Stimulated activated CD8-positive, alpha-beta memory T cell treated with anti-CD3 and anti-CD28 coated beads, Interleukin-2, amount 100 ng/mL, for 48 hours (primary cell): ENCODE measurements around the gene SIRT7.
A peak's percentile ranks its signal among the peaks of the same experiment; 100 is the strongest.
"Not testable (repeated sequence)": the region's sequence is repeated elsewhere in the genome, so short reads cannot be mapped to it uniquely, and the experiment has no call there.

ENCODE experiments used
- DNase-seq, 2 donors: peaks; one replicate each; pipeline ENCODE4 v3.0.0-alpha.2; 2020; ENCODE audit warnings: low read depth in 2 of 2

The SIRT7 gene

GRCh38 chr17:81920612-81921536 is 2.9 kb upstream of the SIRT7 start:
- DNase-seq = no peak

GRCh38 chr17:81918832-81919545 is 1.0 kb upstream of the SIRT7 start:
- DNase-seq = no peak

- not testable (repeated sequence) for DNase-seq
Observed at GRCh38 chr17:81918333-81918669, 325 bp upstream of the SIRT7 start.

GRCh38 chr17:81916234-81917001 is 1.6 kb downstream of the SIRT7 start:
- DNase-seq = no peak

GRCh38 chr17:81915331-81915730 is 2.6 kb downstream of the SIRT7 start:
- no peak for DNase-seq

GRCh38 chr17:81914103-81914850 is 3.7 kb downstream of the SIRT7 start:
- no peak for DNase-seq

GRCh38 chr17:81913394-81914102 is 4.4 kb downstream of the SIRT7 start:
- DNase-seq = no peak

- no peak for DNase-seq
Observed at GRCh38 chr17:81912441-81913309, 5.3 kb downstream of the SIRT7 start.

GRCh38 chr17:81911969-81912368 is 6.0 kb downstream of the SIRT7 start:
- no peak for DNase-seq

- DNase-seq = peak; percentile 88 to 90
Observed at GRCh38 chr17:81911277-81911961, 6.6 kb downstream of the SIRT7 start, which contains the start of gene PCYT2. PCYT2 (minus strand) TSS chr17:81911399; CDS start chr17:81911355, 44 bp downstream.

GRCh38 chr17:81910840-81911276 is 7.1 kb downstream of the SIRT7 start:
- DNase-seq = no peak

GRCh38 chr17:81909966-81910839 is 7.8 kb downstream of the SIRT7 start:
- DNase-seq = no peak

GRCh38 chr17:81909231-81909630 is 8.7 kb downstream of the SIRT7 start:
- DNase-seq = no peak

- DNase-seq = no peak
Observed at GRCh38 chr17:81908793-81909192, 9.2 kb downstream of the SIRT7 start.

- DNase-seq = no peak
Observed at GRCh38 chr17:81907219-81908145, 10.5 kb downstream of the SIRT7 start.

GRCh38 chr17:81906476-81907218 is 11.3 kb downstream of the SIRT7 start:
- DNase-seq = no peak
